ENCODE measurements around the gene TSPAN31.
A peak's percentile ranks its signal among the peaks of the same experiment; 100 is the strongest.
"Not testable (repeated sequence)": the region's sequence is repeated elsewhere in the genome, so short reads cannot be mapped to it uniquely, and the experiment has no call there.

Gene TSPAN31

GRCh38 chr12:57707250-57707649, 37.6 kb upstream of the TSPAN31 start:
- no peaks in the 10 kb centered on the region for H3K4me1 Mint-ChIP-seq
- no peak overlapping the region for H3K4me3 Mint-ChIP-seq
- H3K27ac Mint-ChIP-seq, result peak overlapping the region; percentile 68
- H3K9me3 Mint-ChIP-seq, result peaks cover 31% of the 10 kb centered on the region
- no peaks in the 10 kb centered on the region for H3K27me3 Mint-ChIP-seq (ENCODE audit: low read depth, poor library complexity)
- DNase-seq, result no peak
- TF ChIP-seq CTCF (IDR thresholded peaks at IDR 0.05), result no peak
- H3K36me3 Mint-ChIP-seq (ENCODE audit: low read depth), result peaks cover 73% of the 10 kb centered on the region

DNA sequence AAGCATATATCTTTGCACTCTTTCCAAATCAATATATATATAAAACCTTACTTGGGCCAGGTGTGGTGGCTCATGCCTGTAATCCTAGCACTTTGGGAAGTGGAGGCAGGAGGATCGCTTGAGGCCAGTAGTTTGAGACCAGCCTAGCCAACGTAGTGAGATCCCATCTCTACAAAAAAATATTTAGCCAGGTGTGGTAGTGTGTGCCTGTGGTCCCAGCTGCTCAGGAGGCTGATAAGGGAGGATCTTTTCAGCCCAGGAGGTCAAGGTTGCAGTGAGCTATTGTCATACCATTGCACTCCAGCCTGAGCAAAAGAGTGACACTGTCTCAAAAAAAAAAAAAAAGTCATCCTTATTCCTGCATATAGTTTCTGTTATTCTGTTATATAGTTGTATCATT, 36.5 kb upstream of the TSPAN31 start:
- Mint-ChIP-seq H3K9me3 (peaks cover 27% of the 10 kb centered on the region), H3K4me1 (no peaks in the 10 kb centered on the region)

DNA sequence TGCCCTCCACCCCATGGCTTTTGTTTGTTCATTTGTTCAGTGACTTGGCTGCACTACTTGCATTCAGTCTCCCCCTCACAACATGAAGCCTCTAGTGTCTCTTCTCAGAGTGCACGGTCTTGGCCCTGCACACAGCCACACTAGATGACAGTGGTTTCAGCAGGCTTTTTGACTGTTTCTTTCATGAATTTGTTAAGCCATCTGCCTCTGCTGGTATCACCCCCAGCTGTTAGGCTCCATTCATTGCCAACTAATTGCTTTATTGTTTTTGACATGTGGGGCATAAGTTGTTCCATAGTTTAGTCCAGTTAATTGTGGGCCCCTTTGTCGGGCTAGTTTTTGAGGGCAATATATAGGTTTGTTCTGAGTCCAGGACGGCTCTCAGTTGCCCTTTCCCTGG, 32.1 kb upstream of the TSPAN31 start:
- Mint-ChIP-seq H3K27me3 (ENCODE audit: low read depth, poor library complexity) (no peaks in the 10 kb centered on the region), H3K4me1 (no peaks in the 10 kb centered on the region), H3K4me3 (no peak overlapping the region), H3K27ac (no peak overlapping the region), H3K36me3 (ENCODE audit: low read depth) (peaks cover 41% of the 10 kb centered on the region), H3K9me3 (peaks cover 12% of the 10 kb centered on the region)
- TF ChIP-seq CTCF (IDR thresholded peaks at IDR 0.05), result no peak
- no peak for DNase-seq

More for the DNA sequence above, 36.5 kb upstream of the TSPAN31 start:
- H3K36me3 Mint-ChIP-seq (ENCODE audit: low read depth), result peaks cover 71% of the 10 kb centered on the region
- no peak overlapping the region for H3K4me3 Mint-ChIP-seq
- no peaks in the 10 kb centered on the region for H3K27me3 Mint-ChIP-seq (ENCODE audit: low read depth, poor library complexity)
- TF ChIP-seq CTCF (IDR thresholded peaks at IDR 0.05), result no peak
- DNase-seq, result no peak
- no peak overlapping the region for H3K27ac Mint-ChIP-seq

GRCh38 chr12:57713209-57713608, 31.6 kb upstream of the TSPAN31 start:
- H3K9me3 Mint-ChIP-seq, result peaks cover 12% of the 10 kb centered on the region
- no peaks in the 10 kb centered on the region for H3K4me1 Mint-ChIP-seq
- no peak overlapping the region for H3K27ac Mint-ChIP-seq
- H3K36me3 Mint-ChIP-seq (ENCODE audit: low read depth), result peaks cover 45% of the 10 kb centered on the region
- DNase-seq, result no peak
- TF ChIP-seq CTCF (IDR thresholded peaks at IDR 0.05), result no peak
- H3K4me3 Mint-ChIP-seq, result no peak overlapping the region
- H3K27me3 Mint-ChIP-seq (ENCODE audit: low read depth, poor library complexity), result no peaks in the 10 kb centered on the region

GRCh38 chr12:57715036-57715748, 29.6 kb upstream of the TSPAN31 start:
- H3K4me1 Mint-ChIP-seq; H3K27ac Mint-ChIP-seq; DNase-seq; H3K4me3 Mint-ChIP-seq; H3K27me3 Mint-ChIP-seq (ENCODE audit: low read depth, poor library complexity): not testable (repeated sequence)
- H3K9me3 Mint-ChIP-seq, result peaks cover 12% of the 10 kb centered on the region
- H3K36me3 Mint-ChIP-seq (ENCODE audit: low read depth), result peaks cover 58% of the 10 kb centered on the region

DNA sequence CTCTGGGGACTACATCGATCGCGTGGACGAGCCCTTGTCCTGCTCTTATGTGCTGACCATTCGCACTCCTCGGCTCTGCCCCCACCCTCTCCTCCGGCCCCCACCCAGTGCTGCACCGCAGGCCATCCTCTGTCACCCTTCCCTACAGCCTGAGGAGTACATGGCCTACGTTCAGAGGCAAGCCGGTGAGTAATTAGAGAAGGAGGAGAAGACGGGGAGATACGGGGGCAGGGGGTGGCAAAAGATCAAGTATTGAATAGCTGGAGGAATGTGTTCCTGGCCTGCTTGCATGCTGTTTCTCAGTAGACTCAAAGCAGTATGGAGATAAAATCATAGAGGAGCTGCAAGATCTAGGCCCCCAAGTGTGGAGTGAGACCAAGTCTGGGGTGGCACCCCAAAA, 29.1 kb upstream of the TSPAN31 start:
- H3K36me3 Mint-ChIP-seq (ENCODE audit: low read depth), result peaks cover 60% of the 10 kb centered on the region
- H3K27me3 Mint-ChIP-seq (ENCODE audit: low read depth, poor library complexity), result no peaks in the 10 kb centered on the region
- no peak for TF ChIP-seq CTCF (IDR thresholded peaks at IDR 0.05)
- no peak overlapping the region for H3K4me3 Mint-ChIP-seq
- H3K4me1 Mint-ChIP-seq, result no peaks in the 10 kb centered on the region
- DNase-seq, result no peak
- peaks cover 12% of the 10 kb centered on the region for H3K9me3 Mint-ChIP-seq
- no peak overlapping the region for H3K27ac Mint-ChIP-seq
